GM21390 (cell line): Measurements from ENCODE around the gene RPP38.
A peak's percentile ranks its signal among the peaks of the same experiment; 100 is the strongest.

ENCODE experiments used
- ATAC-seq: cut with Tn5 transposase; IDR thresholded peaks from one replicate; pipeline ENCODE4 v1.9.1; 2021; ENCODE audit not compliant: unreplicated experiment

The RPP38 gene

GRCh38 chr10:15097011-15097812, at the start of gene RPP38:
TSS of gene RPP38 (plus strand) at chr10:15097355. CDS start at chr10:15103315, 5,960 bp downstream.
- ATAC-seq = peak; percentile 83

GRCh38 chr10:15049533-15049932, 47.6 kb upstream of the RPP38 start:
- no peak for ATAC-seq

GRCh38 chr10:15052121-15052520, 45.0 kb upstream of the RPP38 start:
- ATAC-seq = no peak

- ATAC-seq = no peak
Measured at GRCh38 chr10:15053061-15053460, 44.1 kb upstream of the RPP38 start.

GRCh38 chr10:15058689-15059088, 38.5 kb upstream of the RPP38 start:
- no peak for ATAC-seq

GRCh38 chr10:15059914-15060313, 37.2 kb upstream of the RPP38 start:
- no peak for ATAC-seq

- ATAC-seq = no peak
Measured at GRCh38 chr10:15060638-15061037, 36.5 kb upstream of the RPP38 start.

- no peak for ATAC-seq
Measured at GRCh38 chr10:15067154-15067553, 30.0 kb upstream of the RPP38 start.

GRCh38 chr10:15068802-15069201, 28.4 kb upstream of the RPP38 start:
- ATAC-seq = no peak

- ATAC-seq = no peak
Measured at GRCh38 chr10:15069230-15069629, 27.9 kb upstream of the RPP38 start.

GRCh38 chr10:15072358-15072757, 24.8 kb upstream of the RPP38 start:
- ATAC-seq = no peak

GRCh38 chr10:15075421-15075820, 21.7 kb upstream of the RPP38 start:
- no peak for ATAC-seq

- no peak for ATAC-seq
Measured at GRCh38 chr10:15083674-15084501, 13.3 kb upstream of the RPP38 start.

GRCh38 chr10:15084502-15084922, 12.6 kb upstream of the RPP38 start:
- ATAC-seq = no peak

- ATAC-seq = peak; percentile 99
Measured at GRCh38 chr10:15088428-15089261, 8.5 kb upstream of the RPP38 start, which contains the start of gene ACBD7. TSS of gene ACBD7 (minus strand) at chr10:15088776. CDS start at chr10:15088728, 48 bp downstream.

- no peak for ATAC-seq
Measured at GRCh38 chr10:15091418-15091817, 5.7 kb upstream of the RPP38 start.

- ATAC-seq = no peak
Measured at GRCh38 chr10:15092855-15093408, 4.2 kb upstream of the RPP38 start.

- ATAC-seq = peak; percentile 14
Measured at GRCh38 chr10:15096661-15097010, 519 bp upstream of the RPP38 start.

GRCh38 chr10:15099886-15100285, 2.7 kb downstream of the RPP38 start:
- no peak for ATAC-seq

- ATAC-seq = no peak
Measured at GRCh38 chr10:15103513-15103912, 6.4 kb downstream of the RPP38 start.
